CD4-positive, alpha-beta T cell (primary cell): ENCODE measurements around the gene TSSK6. TPM values are rescaled to one million over a fixed set of nuclear protein-coding genes. Genes with fewer than 3 reads are reported as not detected.

Experiments
- ATAC-seq: fragments of 200-7000 bp; cut with Tn5 transposase; one replicate; pipeline ENCODE4 v1.10.0; 2022; ENCODE audit warnings: mild to moderate bottlenecking; ENCODE audit not compliant: poor library complexity
- CTCF ChIA-PET: fragments of 350-600 bp; sonication (Branson Sonifier 250); formaldehyde crosslinking; loops from one replicate; lab custom pipeline; 2021; ENCODE audit warnings: antibody characterized with exemption, inconsistent platforms; lab: Charles Lee
- POLR2A ChIA-PET: fragments of 350-600 bp; sonication (Branson Sonifier 250); formaldehyde crosslinking; loops from one replicate; lab custom pipeline; 2021; ENCODE audit warnings: antibody characterized with exemption, inconsistent platforms; lab: Charles Lee
- DNase-seq, 14 experiments: peaks; one replicate each; pipeline ENCODE4 v3.0.0-alpha.2; 2013 to 2020; ENCODE audit warnings: mixed read lengths in 2 of 14
- H3K27ac ChIP-seq, 2 donors: one replicate each; pipeline versions ENCODE4 v1.5.1 to v1.7.0; 2013; ENCODE audit warnings: low read length in 2 of 2, low read depth in 1 of 2, mild to moderate bottlenecking in 1 of 2
- H3K27me3 ChIP-seq, 2 experiments: 1 replicate in 1 of 2; 2 replicates in 1 of 2; pipeline versions ENCODE4 v1.6.1 to v1.7.0; 2013; ENCODE audit warnings: low read length in 2 of 2, control low read depth in 1 of 2, mild to moderate bottlenecking in 1 of 2, moderate library complexity in 1 of 2; ENCODE audit not compliant: insufficient read depth in 2 of 2, control insufficient read depth in 1 of 2
- H3K36me3 ChIP-seq: one replicate; pipeline ENCODE4 v1.6.1; 2013; ENCODE audit warnings: low read length, control low read depth; ENCODE audit not compliant: insufficient read depth
- H3K4me1 ChIP-seq: one replicate; pipeline ENCODE4 v1.6.1; 2013; ENCODE audit warnings: low read length, control low read depth; ENCODE audit not compliant: insufficient read depth
- H3K4me3 ChIP-seq: one replicate; pipeline ENCODE4 v1.5.1; 2013; ENCODE audit warnings: mild to moderate bottlenecking, low read length, moderate library complexity
- H3K9me3 ChIP-seq, 2 experiments: 1 replicate in 1 of 2; 2 replicates in 1 of 2; pipeline versions ENCODE4 v1.6.1 to v1.7.0; 2013; ENCODE audit warnings: low read length in 2 of 2, mild to moderate bottlenecking in 2 of 2, control low read depth in 1 of 2, moderate library complexity in 1 of 2; ENCODE audit not compliant: control insufficient read depth in 1 of 2, insufficient read depth in 1 of 2
- H3K27ac Mint-ChIP-seq: one replicate; pipeline ENCODE4 v1.8.0; 2020; ENCODE audit warnings: mixed read lengths
- H3K27me3 Mint-ChIP-seq: one replicate; pipeline ENCODE4 v1.8.0; 2021; ENCODE audit warnings: mixed read lengths
- H3K36me3 Mint-ChIP-seq: one replicate; pipeline ENCODE4 v1.8.0; 2021; ENCODE audit warnings: low read depth, mixed read lengths
- H3K4me1 Mint-ChIP-seq: one replicate; pipeline ENCODE4 v1.8.0; 2021; ENCODE audit warnings: low read depth, mixed read lengths
- H3K4me3 Mint-ChIP-seq: one replicate; pipeline ENCODE4 v1.8.0; 2020; ENCODE audit warnings: mild to moderate bottlenecking, mixed read lengths
- H3K9me3 Mint-ChIP-seq: one replicate; pipeline ENCODE4 v1.8.0; 2020; ENCODE audit warnings: mixed read lengths
- CTCF ChIP-seq: fragments of 200-600 bp; IDR thresholded peaks from one replicate; pipeline ENCODE4 v1.8.0; 2022; ENCODE audit warnings: antibody characterized with exemption, mild to moderate bottlenecking
- intact Hi-C, 2 experiments: fragments of 100-400 bp; cut with DNase I in 1 of 2; cut with micrococcal nuclease in 1 of 2; formaldehyde crosslinking; loops; one replicate each; pipeline versions ENCODE4 v1.15.1 to v1.9.0; 2023 to 2025; cut with DNase I, micrococcal nuclease
- total RNA-seq, 174 experiments: library from RNA in 2 of 174; stranded (reverse) in 2 of 174; gene quantifications; one replicate each; pipeline ENCODE4 v1.2.3 and lab custom pipeline; 2021 to 2026

Gene TSSK6
- total RNA-seq, 2 experiments from 2014 or later = 3.4 to 5.5 TPM

- ChIA-PET POLR2A (no interaction called here), CTCF (no interaction called here)
- no peak overlapping the region for H3K27ac ChIP-seq
- peaks cover 42% of the 10 kb centered on the region for H3K36me3 ChIP-seq
- no peaks in the 10 kb centered on the region for H3K9me3 ChIP-seq
- Mint-ChIP-seq H3K4me3 (peak overlapping the region; percentile 67), H3K4me1 (peaks cover 36% of the 10 kb centered on the region), H3K36me3 (peaks cover 41% of the 10 kb centered on the region), H3K27me3 (no peaks in the 10 kb centered on the region), H3K9me3 (no peaks in the 10 kb centered on the region), H3K27ac (peak overlapping the region; percentile 49)
- TF ChIP-seq CTCF = no peak
- intact Hi-C loops = no loop called here
- no peak for DNase-seq
- H3K27me3 ChIP-seq = no peaks in the 10 kb centered on the region
- peaks cover 36% of the 10 kb centered on the region for H3K4me1 ChIP-seq
- no peak overlapping the region for H3K4me3 ChIP-seq
- no peak for ATAC-seq
Measured at GRCh38 chr19:19520989-19521388, 5.6 kb upstream of the TSSK6 start.

- Mint-ChIP-seq H3K4me1 (peaks cover 34% of the 10 kb centered on the region), H3K27me3 (no peaks in the 10 kb centered on the region), H3K27ac (no peak overlapping the region), H3K36me3 (peaks cover 30% of the 10 kb centered on the region), H3K4me3 (peak overlapping the region; percentile 94), H3K9me3 (no peaks in the 10 kb centered on the region)
- ATAC-seq = no peak
- no peak for TF ChIP-seq CTCF
- Histone ChIP-seq H3K4me1 (peaks cover 46% of the 10 kb centered on the region), H3K4me3 (peak overlapping the region; percentile 77), H3K27me3 (no peaks in the 10 kb centered on the region), H3K9me3 (peaks cover 0 to 11% of the 10 kb centered on the region in 2 experiments), H3K36me3 (peaks cover 20% of the 10 kb centered on the region), H3K27ac (no peak overlapping the region)
- ChIA-PET CTCF (no interaction called here), POLR2A (interaction anchor here (0.6 to 2.5 kb wide), 3 partner anchors 28 to 153 kb away, joined by 3 to 13 read pairs (median 6); no protein-coding TSS in a partner anchor)
- intact Hi-C loops = loop anchor here in 1 of 2 experiments (5.0 kb wide), 2 partner anchors 260 to 1990 kb away; partner anchors contain the start of gene ZNF429
- DNase-seq = no peak
Measured at GRCh38 chr19:19517235-19517619, 1.9 kb upstream of the TSSK6 start.

- peak within 1 kb of the TSS; percentile 76 to 87 for H3K27ac ChIP-seq
- Mint-ChIP-seq H3K36me3 (peaks cover 27% of the 10 kb centered on the region), H3K4me3 (peak within 1 kb of the TSS; percentile 94), H3K4me1 (peaks cover 32% of the 10 kb centered on the region), H3K9me3 (no peaks in the 10 kb centered on the region), H3K27ac (peak within 1 kb of the TSS; percentile 86), H3K27me3 (no peaks in the 10 kb centered on the region)
- H3K9me3 ChIP-seq = peaks cover 0 to 11% of the 10 kb centered on the region in 2 experiments
- TF ChIP-seq CTCF = no peak
- ChIA-PET CTCF (interaction anchor here (1.1 to 1.5 kb wide), 3 partner anchors 16 to 128 kb away, joined by 4 to 5 read pairs (median 5); partner anchors contain the start of gene GMIP), POLR2A (interaction anchor here (0.7 to 2.6 kb wide), 20 partner anchors 9 to 562 kb away, joined by 3 to 14 read pairs (median 4); partner anchors contain the start of genes ATP13A1, GATAD2A, GMIP and ZNF101)
- intact Hi-C loops = loop anchor here (1.0 to 5.0 kb wide), 3 partner anchors 127 to 1991 kb away; partner anchors contain the start of genes GMIP (in 1 of the 2) and ZNF429 (in 1 of the 2)
- H3K4me3 ChIP-seq = peak within 1 kb of the TSS; percentile 77
- no peaks in the 10 kb centered on the region for H3K27me3 ChIP-seq
- DNase-seq (peak; percentile 84 to 97 (median 92)), ATAC-seq (peak; percentile 87)
- peaks cover 20% of the 10 kb centered on the region for H3K36me3 ChIP-seq
- peaks cover 46% of the 10 kb centered on the region for H3K4me1 ChIP-seq
Measured at GRCh38 chr19:19515642-19516519, 533 bp upstream of the TSSK6 start, which contains the start of gene NDUFA13. Gene NDUFA13 (plus strand): TSS chr19:19516225. CDS start chr19:19516239, 14 bp downstream.
